Chondrocyte (in vitro differentiated cells): ENCODE results near the gene TSR3. TPM values are rescaled to one million over a fixed set of nuclear protein-coding genes. Genes with fewer than 3 reads are reported as not detected.

ENCODE experiments used
- DNase-seq: peaks from one replicate; pipeline ENCODE4 v3.0.0; 2021; ENCODE audit warnings: mixed read lengths, low spot score
- H3K27ac Mint-ChIP-seq: one replicate; pipeline ENCODE4 v1.8.0; 2021; ENCODE audit warnings: mild to moderate bottlenecking, moderate library complexity, mixed read lengths; ENCODE audit not compliant: unreplicated experiment
- H3K27me3 Mint-ChIP-seq: 2 replicates; pipeline ENCODE4 v1.8.0; 2021; ENCODE audit warnings: low read depth, mixed read lengths
- H3K36me3 Mint-ChIP-seq: 2 replicates; pipeline ENCODE4 v1.8.0; 2021; ENCODE audit warnings: low read depth, mixed read lengths
- H3K4me1 Mint-ChIP-seq: 2 replicates; pipeline ENCODE4 v1.8.0; 2021; ENCODE audit warnings: low read depth, mild to moderate bottlenecking, mixed read lengths
- H3K4me3 Mint-ChIP-seq: one replicate; pipeline ENCODE4 v1.8.0; 2021; ENCODE audit warnings: mild to moderate bottlenecking, moderate library complexity, mixed read lengths; ENCODE audit not compliant: unreplicated experiment
- H3K9me3 Mint-ChIP-seq: 2 replicates; pipeline ENCODE4 v1.8.0; 2021; ENCODE audit warnings: low read depth, mixed read lengths
- total RNA-seq: library from RNA; stranded (reverse); gene quantifications from 3 replicates; pipeline ENCODE4 v1.2.1, GENCODE V29; 2021
- TF ChIP-seq, protein P1 (sequence below): fragments of 200-600 bp; sonication (generic); IDR thresholded peaks from 2 replicates; pipeline ENCODE4 v1.5.0; 2021; ENCODE audit warnings: antibody characterized with exemption, mild to moderate bottlenecking, moderate library complexity

TSR3 gene
- total RNA-seq, 1 donor from 2014 or later, result 56.0 TPM

DNA sequence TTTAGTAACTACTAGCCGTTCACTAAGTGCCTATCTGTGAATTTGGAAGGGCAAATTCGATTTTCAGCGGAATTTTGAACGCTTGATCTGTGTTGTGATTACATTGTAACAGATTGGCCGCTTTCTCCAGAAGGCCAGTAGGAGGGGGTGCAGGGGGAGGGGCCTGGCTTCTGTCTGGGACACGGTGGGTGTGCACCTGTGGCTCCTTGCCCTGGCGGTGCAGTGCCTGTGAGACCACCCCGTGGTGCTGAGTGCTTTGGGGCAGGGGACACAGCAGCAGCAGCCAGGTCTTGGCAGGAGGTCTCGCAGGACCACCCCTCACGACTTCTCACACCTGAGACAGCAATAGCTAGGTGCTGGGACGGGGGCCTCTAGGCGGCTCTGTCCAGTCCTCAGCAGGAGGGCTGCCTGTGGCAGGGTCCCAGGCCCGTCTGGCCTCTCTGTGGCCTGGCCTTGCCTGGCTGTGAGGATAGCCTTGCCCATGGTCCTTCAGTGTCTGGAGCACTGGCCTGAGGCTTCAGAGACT, 40.4 kb downstream of the TSR3 start:
- Mint-ChIP-seq H3K4me1 (peaks cover 31% of the 10 kb centered on the region), H3K9me3 (no peaks in the 10 kb centered on the region), H3K4me3 (peak overlapping the region; percentile 90), H3K27ac (peak overlapping the region; percentile 92), H3K36me3 (peaks cover 5% of the 10 kb centered on the region), H3K27me3 (no peaks in the 10 kb centered on the region)
- TF ChIP-seq, protein P1, sequence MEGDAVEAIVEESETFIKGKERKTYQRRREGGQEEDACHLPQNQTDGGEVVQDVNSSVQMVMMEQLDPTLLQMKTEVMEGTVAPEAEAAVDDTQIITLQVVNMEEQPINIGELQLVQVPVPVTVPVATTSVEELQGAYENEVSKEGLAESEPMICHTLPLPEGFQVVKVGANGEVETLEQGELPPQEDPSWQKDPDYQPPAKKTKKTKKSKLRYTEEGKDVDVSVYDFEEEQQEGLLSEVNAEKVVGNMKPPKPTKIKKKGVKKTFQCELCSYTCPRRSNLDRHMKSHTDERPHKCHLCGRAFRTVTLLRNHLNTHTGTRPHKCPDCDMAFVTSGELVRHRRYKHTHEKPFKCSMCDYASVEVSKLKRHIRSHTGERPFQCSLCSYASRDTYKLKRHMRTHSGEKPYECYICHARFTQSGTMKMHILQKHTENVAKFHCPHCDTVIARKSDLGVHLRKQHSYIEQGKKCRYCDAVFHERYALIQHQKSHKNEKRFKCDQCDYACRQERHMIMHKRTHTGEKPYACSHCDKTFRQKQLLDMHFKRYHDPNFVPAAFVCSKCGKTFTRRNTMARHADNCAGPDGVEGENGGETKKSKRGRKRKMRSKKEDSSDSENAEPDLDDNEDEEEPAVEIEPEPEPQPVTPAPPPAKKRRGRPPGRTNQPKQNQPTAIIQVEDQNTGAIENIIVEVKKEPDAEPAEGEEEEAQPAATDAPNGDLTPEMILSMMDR, result no peak
- no peak for DNase-seq

DNA sequence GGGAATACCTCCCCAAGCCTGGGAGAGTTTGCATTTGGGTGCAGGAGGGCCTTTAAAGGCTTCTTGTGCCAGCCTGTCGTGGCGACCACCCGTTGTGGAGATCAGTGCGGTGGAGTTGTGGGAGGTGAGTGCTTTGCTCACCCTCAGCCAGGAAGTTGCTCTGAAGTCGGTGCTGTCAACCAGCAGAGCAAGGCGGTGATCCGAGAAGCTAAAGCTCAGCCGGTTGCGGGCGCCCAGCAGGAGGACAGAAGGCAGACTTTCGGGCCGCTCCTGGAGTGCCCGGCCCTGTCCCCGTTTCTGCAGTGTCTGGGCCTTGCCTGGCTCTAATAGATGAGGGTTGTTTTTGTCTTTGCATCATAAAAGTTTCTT, 40.9 kb downstream of the TSR3 start:
- DNase-seq, result no peak
- Mint-ChIP-seq H3K36me3 (peaks cover 2% of the 10 kb centered on the region), H3K27me3 (no peaks in the 10 kb centered on the region), H3K27ac (peak overlapping the region; percentile 92), H3K9me3 (no peaks in the 10 kb centered on the region), H3K4me1 (peaks cover 31% of the 10 kb centered on the region), H3K4me3 (peak overlapping the region; percentile 90)
- TF ChIP-seq, protein P1, result peak; percentile 25

DNA sequence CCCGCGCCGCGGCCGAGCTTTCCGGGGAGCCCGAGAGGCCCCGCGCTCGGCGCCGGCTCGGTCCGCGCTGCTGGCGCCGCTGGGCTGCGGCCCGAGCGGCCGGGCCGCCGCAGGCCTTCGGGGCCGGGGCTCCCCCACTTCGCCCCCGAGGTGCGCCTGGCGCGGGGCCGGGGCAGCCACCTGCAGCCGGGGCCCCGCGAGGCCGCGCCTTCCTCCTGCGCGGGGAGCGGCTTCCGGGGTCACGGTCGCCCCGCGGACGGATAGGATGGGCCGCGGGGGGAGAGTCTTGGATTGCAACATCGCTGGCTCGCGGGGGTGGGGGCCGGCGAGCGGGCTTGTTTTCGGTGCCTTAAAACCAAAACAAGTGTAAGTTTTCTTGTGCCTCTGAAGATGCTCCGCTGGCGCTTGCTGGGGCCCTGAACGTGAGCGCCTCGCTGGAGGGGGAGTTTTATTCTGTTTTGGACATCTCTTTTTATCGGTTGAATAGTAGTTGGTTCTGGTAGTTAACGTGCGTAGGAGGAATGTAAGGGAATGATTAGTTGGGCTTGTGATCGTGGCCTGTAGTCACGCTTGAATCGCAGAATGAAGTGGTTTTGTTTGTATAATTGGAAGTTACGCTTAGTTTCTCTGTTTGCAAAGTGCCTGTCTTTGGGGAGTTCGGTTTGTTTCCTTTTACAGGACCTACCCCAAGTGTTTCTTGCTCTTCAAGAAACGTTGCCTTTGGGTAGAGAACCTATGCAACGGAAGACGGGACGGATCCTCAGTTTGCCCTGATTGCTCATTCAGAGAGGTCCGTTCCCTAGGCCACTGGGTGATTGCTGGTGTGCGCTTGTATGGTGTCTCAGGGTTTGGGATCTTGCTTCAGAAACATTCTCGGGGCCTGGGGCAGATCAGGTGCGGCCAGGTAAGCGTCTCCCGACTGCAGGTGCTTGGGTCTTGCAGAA, 41.5 kb downstream of the TSR3 start:
- Mint-ChIP-seq H3K36me3 (no peaks in the 10 kb centered on the region), H3K27ac (peak overlapping the region; percentile 92), H3K4me1 (peaks cover 31% of the 10 kb centered on the region), H3K9me3 (no peaks in the 10 kb centered on the region), H3K4me3 (peak overlapping the region; percentile 90), H3K27me3 (no peaks in the 10 kb centered on the region)
- TF ChIP-seq, protein P1, result no peak
- no peak for DNase-seq

DNA sequence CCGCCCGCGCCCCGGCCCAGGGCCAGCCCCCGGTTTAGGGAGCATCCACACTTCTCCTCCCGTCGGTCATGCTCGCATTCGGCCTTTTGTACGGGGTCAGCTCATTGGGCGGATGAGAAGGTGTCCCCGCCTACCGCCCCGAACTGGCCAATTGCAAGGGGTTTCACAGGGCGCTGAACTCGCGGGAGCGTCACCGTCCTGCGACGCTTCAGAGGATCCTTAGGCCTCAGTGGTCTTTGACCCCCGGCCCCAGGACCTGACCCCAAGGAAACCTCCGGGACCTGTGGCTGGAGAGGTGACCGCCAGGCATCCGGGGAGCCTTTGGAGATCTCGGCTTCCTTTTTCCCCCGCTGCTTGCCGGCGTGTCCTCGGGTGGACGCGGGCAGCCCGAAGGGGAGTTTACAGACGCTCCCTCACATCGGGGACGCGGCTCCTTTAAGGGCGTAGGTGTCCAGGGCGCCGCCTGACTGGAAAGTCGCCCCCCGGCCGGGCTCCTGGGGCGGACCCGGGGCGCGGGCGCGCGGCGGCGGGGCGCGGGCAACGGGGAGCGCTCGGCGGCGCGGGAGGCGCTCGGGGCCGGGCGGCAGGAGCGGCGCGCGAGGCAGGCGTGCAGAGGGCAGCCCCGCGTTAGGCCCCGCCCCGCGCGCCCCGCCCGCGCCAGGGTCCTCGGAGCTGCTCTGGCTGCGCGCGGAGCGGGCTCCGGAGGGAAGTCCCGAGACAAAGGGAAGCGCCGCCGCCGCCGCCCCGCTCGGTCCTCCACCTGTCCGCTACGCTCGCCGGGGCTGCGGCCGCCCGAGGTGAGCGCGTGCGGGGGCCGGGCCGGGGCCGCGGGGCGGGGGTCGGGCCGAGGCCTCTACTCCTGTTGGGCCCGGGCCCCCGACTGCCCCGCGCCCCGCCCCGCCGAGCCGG, 42.4 kb downstream of the TSR3 start, which contains the start of gene UBE2I:
TSS of gene UBE2I (plus strand) at position 660 of the 909 bp plus-strand sequence. CDS start 4,395 bp downstream, outside the sequence.
- Mint-ChIP-seq H3K27me3 (no peaks in the 10 kb centered on the region), H3K4me3 (peak within 1 kb of the TSS; percentile 90), H3K9me3 (no peaks in the 10 kb centered on the region), H3K36me3 (no peaks in the 10 kb centered on the region), H3K4me1 (peaks cover 31% of the 10 kb centered on the region), H3K27ac (peak within 1 kb of the TSS; percentile 99)
- TF ChIP-seq, protein P1, result no peak
- peak; percentile 98 for DNase-seq
